HG03066 (cell line): ENCODE data around the gene RABGAP1L.

ENCODE experiments used
- ATAC-seq: cut with Tn5 transposase; IDR thresholded peaks from one replicate; pipeline ENCODE4 v1.9.1; 2021; ENCODE audit warnings: low read depth; ENCODE audit not compliant: unreplicated experiment

RABGAP1L gene

GRCh38 chr1:174194461-174194860 lies 35.1 kb downstream of the RABGAP1L start:
- ATAC-seq = no peak

- ATAC-seq = no peak
Observed at GRCh38 chr1:174197088-174197487, 37.8 kb downstream of the RABGAP1L start.

- ATAC-seq = no peak
Observed at GRCh38 chr1:174197547-174197946, 38.2 kb downstream of the RABGAP1L start.

GRCh38 chr1:174198202-174198601 lies 38.9 kb downstream of the RABGAP1L start:
- ATAC-seq = no peak

- no peak for ATAC-seq
Observed at GRCh38 chr1:174200746-174201145, 41.4 kb downstream of the RABGAP1L start.

GRCh38 chr1:174204697-174205308 lies 45.5 kb downstream of the RABGAP1L start:
- ATAC-seq = no peak

GRCh38 chr1:174206148-174206836 lies 47.0 kb downstream of the RABGAP1L start:
- ATAC-seq = no peak

GRCh38 chr1:174209347-174210187 lies 50.2 kb downstream of the RABGAP1L start:
- peak; percentile 52 for ATAC-seq

- no peak for ATAC-seq
Observed at GRCh38 chr1:174211486-174211885, 52.2 kb downstream of the RABGAP1L start.

GRCh38 chr1:174215766-174216165 lies 56.4 kb downstream of the RABGAP1L start:
- no peak for ATAC-seq

- ATAC-seq = no peak
Observed at GRCh38 chr1:174217248-174217647, 57.9 kb downstream of the RABGAP1L start.

- ATAC-seq = peak; percentile 28
Observed at GRCh38 chr1:174217787-174218574, 58.7 kb downstream of the RABGAP1L start.

- no peak for ATAC-seq
Observed at GRCh38 chr1:174218983-174219382, 59.7 kb downstream of the RABGAP1L start.

GRCh38 chr1:174219606-174220370 lies 60.5 kb downstream of the RABGAP1L start:
- peak; percentile 41 for ATAC-seq

GRCh38 chr1:174221681-174222080 lies 62.4 kb downstream of the RABGAP1L start:
- no peak for ATAC-seq

GRCh38 chr1:174222166-174222949 lies 63.0 kb downstream of the RABGAP1L start:
- no peak for ATAC-seq

GRCh38 chr1:174224641-174225040 lies 65.3 kb downstream of the RABGAP1L start:
- no peak for ATAC-seq

GRCh38 chr1:174225499-174226204 lies 66.3 kb downstream of the RABGAP1L start:
- peak; percentile 76 for ATAC-seq

- ATAC-seq = no peak
Observed at GRCh38 chr1:174230399-174230798, 71.1 kb downstream of the RABGAP1L start.
